Pancreas (tissue), 10 donors: ENCODE data around the gene LRPAP1. TPM values are rescaled to one million over a fixed set of nuclear protein-coding genes. Genes with fewer than 3 reads are reported as not detected.

Source experiments
- ATAC-seq, 4 donors: fragments of 200-7000 bp; cut with Tn5 transposase; one replicate each; pipeline versions ENCODE4 v1.8.0 to v1.9.1; 2020; ENCODE audit warnings: mild to moderate bottlenecking in 4 of 4, moderate library complexity in 4 of 4
- DNase-seq, 6 donors: peaks; one replicate each; pipeline ENCODE4 v3.0.0-alpha.2; 2020
- FAIRE-seq: peaks from 2 replicates; lab custom pipeline; 2012; peaks lifted over from hg19 to GRCh38; lab: Jason Lieb, UNC
- H3K27ac ChIP-seq, 4 donors: fragments of 200-600 bp; sonication (generic); 1 replicate in 3 of 4; 2 replicates in 1 of 4; pipeline versions ENCODE4 v1.5.0 to v1.8.0; 2020
- H3K27me3 ChIP-seq, 4 donors: fragments of 200-600 bp; one replicate each; pipeline ENCODE4 v1.8.0; 2021
- H3K36me3 ChIP-seq, 3 donors: fragments of 200-600 bp; sonication (generic) in 1 of 3; one replicate each; pipeline versions ENCODE4 v1.5.0 to v1.8.0; 2020 to 2021
- H3K4me1 ChIP-seq, 3 donors: fragments of 200-600 bp; one replicate each; pipeline ENCODE4 v1.8.0; 2021
- H3K4me3 ChIP-seq, 4 donors: fragments of 200-600 bp; sonication (generic) in 2 of 4; one replicate each; pipeline versions ENCODE4 v1.5.0 to v1.8.0; 2020 to 2021
- H3K9me3 ChIP-seq, 4 donors: fragments of 200-600 bp; one replicate each; pipeline ENCODE4 v1.8.0; 2021
- CTCF ChIP-seq, 4 donors: fragments of 200-600 bp; sonication (generic) in 3 of 4; IDR thresholded peaks; one replicate each; pipeline versions ENCODE4 v1.5.0 to v1.8.0; 2021; ENCODE audit warnings: antibody characterized with exemption in 4 of 4
- WGBS, 2 donors: extraction: QIAGEN DNeasy Blood & Tissue Kit; methylation state at CpG; one replicate each; pipeline ENCODE4 v1.1.7; 2013; 5-methylcytosine and 5-hydroxymethylcytosine counted together
- intact Hi-C, 3 donors: fragments of 100-400 bp; cut with DNase I; formaldehyde crosslinking; loops; one replicate each; pipeline versions ENCODE4 v1.11.1 to v1.14.2; 2022
- polyA plus RNA-seq, 2 donors: library from polyadenylated mRNA; stranded (reverse); fragments of 200-250 nt; gene quantifications; one replicate each; pipeline ENCODE4 v1.2.3, GENCODE V29; 2013
- total RNA-seq, 6 donors: library from RNA; stranded (reverse); fragmentation: NEBNext Ultra II Directional in 4 of 6; extraction: Animal tissue kit (Norgen Biotek cat#: 25700) in 4 of 6; gene quantifications; one replicate each; pipeline versions ENCODE4 v1.2.1 to v1.2.4, GENCODE V29; 2021 to 2023
- donor health status: healthy with polysubstance abuse.
- donor health status: DM: no; HTN: no; CAD: no; lungs with moderate emphysema.
- donor health status: DM: no; HTN: no; CAD: no.
- donor health status: control.
- donor health status: control.
- donor health status: Bipolar disorder and iron deficiency.
- donor health status: DM: yes; HTN: yes; CAD: no.
- donor health status: DM: no; HTN: no; CAD: no.
- donor health status: DM: no; HTN: no; CAD: no.
- donor health status: DM: yes; HTN: yes; CAD: no.

The LRPAP1 gene
- total and polyA plus RNA-seq, 8 donors, result 30.4 to 129 (median 110) TPM

GRCh38 chr4:3475713-3476260 is 56.4 kb downstream of the LRPAP1 start:
- intact Hi-C loops, result loop anchor here in 1 of 3 donors (10.0 kb wide), 1 partner anchor 131 kb away; no protein-coding TSS in a partner anchor
- Histone ChIP-seq H3K36me3 (peaks cover 0 to 7% (median 0%) of the 10 kb centered on the region in 3 donors), H3K4me1 (peaks cover 9 to 21% (median 19%) of the 10 kb centered on the region in 3 donors), H3K27me3 (no peaks in the 10 kb centered on the region), H3K27ac (no peak overlapping the region), H3K4me3 (no peak overlapping the region), H3K9me3 (no peaks in the 10 kb centered on the region)
- ATAC-seq (no peak), FAIRE-seq (no peak), DNase-seq (peak in 2 of 6 donors; percentile 31 to 69)
- WGBS, 2 donors, result 89 to 92% methylated on average over 18 to 22 of the region's 22 CpGs
- TF ChIP-seq CTCF (IDR thresholded peaks at IDR 0.05), result no peak

- no peak for TF ChIP-seq CTCF (IDR thresholded peaks at IDR 0.05)
- no peak overlapping the region for H3K27ac ChIP-seq
- intact Hi-C loops, result loop anchor here in 1 of 3 donors (10.0 kb wide), 1 partner anchor 130 kb away; no protein-coding TSS in a partner anchor
- FAIRE-seq (no peak), ATAC-seq (no peak), DNase-seq (peak in 2 of 6 donors; percentile 41 to 72)
- no peaks in the 10 kb centered on the region for H3K9me3 ChIP-seq
- peaks cover 9 to 23% (median 23%) of the 10 kb centered on the region in 3 donors for H3K4me1 ChIP-seq
- H3K27me3 ChIP-seq, result no peaks in the 10 kb centered on the region
- peaks cover 0 to 7% (median 0%) of the 10 kb centered on the region in 3 donors for H3K36me3 ChIP-seq
- WGBS, 2 donors, result 85 to 88% methylated on average over 14 to 15 of the region's 15 CpGs
- no peak overlapping the region for H3K4me3 ChIP-seq
Measured at GRCh38 chr4:3475041-3475712, 57.0 kb downstream of the LRPAP1 start.

- no peak for TF ChIP-seq CTCF (IDR thresholded peaks at IDR 0.05)
- FAIRE-seq, result no peak
- Histone ChIP-seq H3K4me3 (no peak overlapping the region), H3K4me1 (peaks cover 9 to 33% (median 23%) of the 10 kb centered on the region in 3 donors), H3K27ac (no peak overlapping the region), H3K36me3 (peaks cover 0 to 7% (median 0%) of the 10 kb centered on the region in 3 donors), H3K27me3 (no peaks in the 10 kb centered on the region), H3K9me3 (no peaks in the 10 kb centered on the region)
- WGBS, 2 donors, result 87 to 91% methylated on average over 13 of the region's 13 CpGs
- DNase-seq, result peak in 2 of 6 donors; percentile 25 to 59
- intact Hi-C loops, result loop anchor here in 1 of 3 donors (10.0 kb wide), 1 partner anchor 129 kb away; no protein-coding TSS in a partner anchor
- ATAC-seq, result no peak
Measured at GRCh38 chr4:3473996-3474765, 58.0 kb downstream of the LRPAP1 start.

GRCh38 chr4:3473181-3473950 is 58.9 kb downstream of the LRPAP1 start:
- H3K4me3 ChIP-seq, result peak overlapping the region in 1 of 4 donors; percentile 4
- WGBS, 2 donors, result 68 to 70% methylated on average over 41 of the region's 41 CpGs
- peak; percentile 14 to 30 (median 22) for ATAC-seq
- TF ChIP-seq CTCF (IDR thresholded peaks at IDR 0.05), result no peak
- H3K4me1 ChIP-seq, result peaks cover 9 to 34% (median 23%) of the 10 kb centered on the region in 3 donors
- H3K9me3 ChIP-seq, result no peaks in the 10 kb centered on the region
- peak in 4 of 6 donors; percentile 29 to 85 (median 52) for DNase-seq
- intact Hi-C loops, result loop anchor here in 1 of 3 donors (10.0 kb wide), 1 partner anchor 129 kb away; no protein-coding TSS in a partner anchor
- H3K36me3 ChIP-seq, result peaks cover 0 to 7% (median 0%) of the 10 kb centered on the region in 3 donors
- peak overlapping the region in 2 of 4 donors; percentile 58 to 61 for H3K27ac ChIP-seq
- no peak for FAIRE-seq
- H3K27me3 ChIP-seq, result no peaks in the 10 kb centered on the region
